ENCODE data around the gene ARPC4. TPM values are rescaled to one million over a fixed set of nuclear protein-coding genes. Genes with fewer than 3 reads are reported as not detected.

ARPC4 gene
- total RNA-seq, 1 experiment from 2014 or later, result 152 TPM

GRCh38 chr3:9855594-9855993, 62.7 kb downstream of the ARPC4 start:
- H3K27me3 ChIP-seq (replicated peaks; ENCODE audit: insufficient read depth, low read depth, low read length, poor library complexity), result no peaks in the 10 kb centered on the region
- H3K36me3 ChIP-seq (ENCODE audit: insufficient read depth, low read length, poor library complexity, severe bottlenecking), result no peaks in the 10 kb centered on the region
- no peak overlapping the region for H3K27ac ChIP-seq (ENCODE audit: low read depth, low read length, poor library complexity, severe bottlenecking)
- TF ChIP-seq CTCF (conservative IDR thresholded peaks at IDR 0.05; ENCODE audit: low read depth, low read length) (no peak), EZH2 (IDR thresholded peaks at IDR 0.05; ENCODE audit: borderline replicate concordance, low read depth, low read length, poor library complexity, severe bottlenecking) (no peak)
- DNase-seq (ENCODE audit: low spot score), result no peak
- H3K4me3 ChIP-seq (ENCODE audit: low read depth, low read length, poor library complexity, severe bottlenecking), result no peak overlapping the region
- intact Hi-C loops (cut with micrococcal nuclease; ENCODE audit: unreplicated experiment), result no loop called here
- ChIA-PET POLR2A (ENCODE audit: low non-redundant PET) (no interaction called here), CTCF (no interaction called here)
- H3K9me3 ChIP-seq (ENCODE audit: low read depth, low read length, poor library complexity, severe bottlenecking), result no peaks in the 10 kb centered on the region
- no TSS peak for BruUV-seq (replicated peaks)
- no peaks in the 10 kb centered on the region for H3K4me1 ChIP-seq (ENCODE audit: insufficient read depth, low read length, poor library complexity, severe bottlenecking)

Other genes with a start within 250 kb of the ARPC4 start
- gene LHFPL4, start 239.3 kb upstream of the ARPC4 start, total RNA-seq (2021), result not detected in 2 replicates
- gene MTMR14, start 143.6 kb upstream of the ARPC4 start, total RNA-seq (2021), result 31.5 and 32.0 TPM in 2 replicates
- not detected in 2 replicates for gene CPNE9, start 89.2 kb upstream of the ARPC4 start, total RNA-seq (2021)
- gene BRPF1, start 61.3 kb upstream of the ARPC4 start, total RNA-seq (2021), result 30.7 and 32.0 TPM in 2 replicates
- 48.8 and 60.2 TPM in 2 replicates for gene OGG1, start 43.1 kb upstream of the ARPC4 start, total RNA-seq (2021)
- gene CAMK1, start 23.1 kb upstream of the ARPC4 start, total RNA-seq (2021), result 26.7 and 28.0 TPM in 2 replicates
- gene TADA3, start 609 bp upstream of the ARPC4 start, total RNA-seq (2021), result 46.1 and 49.6 TPM in 2 replicates
- 6.7 and 9.5 TPM in 2 replicates for gene TTLL3, start 17.2 kb downstream of the ARPC4 start, total RNA-seq (2021)
- gene RPUSD3, start 50.9 kb downstream of the ARPC4 start, total RNA-seq (2021), result 46.9 and 67.2 TPM in 2 replicates
- gene CIDEC, start 87.2 kb downstream of the ARPC4 start, total RNA-seq (2021), result not detected in 2 replicates
- gene JAGN1, start 97.5 kb downstream of the ARPC4 start, total RNA-seq (2021), result 38.1 and 38.8 TPM in 2 replicates
- gene IL17RE, start 109.8 kb downstream of the ARPC4 start, total RNA-seq (2021), result 2.3 and 2.6 TPM in 2 replicates
- gene IL17RC, start 124.0 kb downstream of the ARPC4 start, total RNA-seq (2021), result 9.3 and 15.2 TPM in 2 replicates
- 13.2 and 20.3 TPM in 2 replicates for gene CRELD1, start 140.8 kb downstream of the ARPC4 start, total RNA-seq (2021)
- gene PRRT3, start 159.3 kb downstream of the ARPC4 start, total RNA-seq (2021), result 1.1 and 1.8 TPM in 2 replicates
- 43.8 and 59.5 TPM in 2 replicates for gene EMC3, start 193.8 kb downstream of the ARPC4 start, total RNA-seq (2021)
- gene FANCD2, start 233.4 kb downstream of the ARPC4 start, total RNA-seq (2021), result 64.6 and 69.2 TPM in 2 replicates

Measured in A673 (cell line).